CD4-positive, CD25-positive, alpha-beta regulatory T cell (primary cell): Measurements from ENCODE around the gene TOPAZ1. TPM values are rescaled to one million over a fixed set of nuclear protein-coding genes. Genes with fewer than 3 reads are reported as not detected.
A peak's percentile ranks its signal among the peaks of the same experiment; 100 is the strongest.

Experiments
- ATAC-seq, 2 donors: fragments of 150-1000 bp; cut with Tn5 transposase; one replicate each; pipeline ENCODE4 v1.10.0; 2021; ENCODE audit warnings: low read depth in 2 of 2, moderate number of reproducible peaks in 2 of 2, moderate library complexity in 1 of 2
- DNase-seq, 3 donors: peaks; one replicate each; pipeline versions ENCODE4 v3.0.0 to v3.0.0-alpha.2; 2012 to 2022; ENCODE audit warnings: mixed read lengths in 1 of 3
- H3K27ac ChIP-seq: one replicate; pipeline ENCODE4 v1.7.0; 2013; ENCODE audit warnings: mild to moderate bottlenecking, low read length; ENCODE audit not compliant: insufficient read depth, poor library complexity, severe bottlenecking
- H3K27me3 ChIP-seq: one replicate; pipeline ENCODE4 v1.7.0; 2013; ENCODE audit warnings: low read length; ENCODE audit not compliant: control insufficient read depth, insufficient read depth
- H3K36me3 ChIP-seq: one replicate; pipeline ENCODE4 v1.7.0; 2013; ENCODE audit warnings: mild to moderate bottlenecking, low read length, moderate library complexity; ENCODE audit not compliant: control insufficient read depth, insufficient read depth
- H3K4me1 ChIP-seq: 2 replicates; pipeline ENCODE4 v1.7.0; 2013; ENCODE audit warnings: mild to moderate bottlenecking, low read length; ENCODE audit not compliant: insufficient read depth, control insufficient read depth, poor library complexity, severe bottlenecking
- H3K4me3 ChIP-seq: one replicate; pipeline ENCODE4 v1.7.0; 2013; ENCODE audit warnings: low read depth, mild to moderate bottlenecking, low read length, moderate library complexity
- H3K9me3 ChIP-seq, 2 experiments: 1 replicate in 1 of 2; 2 replicates in 1 of 2; pipeline ENCODE4 v1.7.0; 2013; ENCODE audit warnings: low read length in 2 of 2, mild to moderate bottlenecking in 1 of 2, moderate library complexity in 1 of 2; ENCODE audit not compliant: control insufficient read depth in 2 of 2
- H3K27ac Mint-ChIP-seq, 3 donors: one replicate each; pipeline ENCODE4 v1.8.0; 2020 to 2022; ENCODE audit warnings: mild to moderate bottlenecking in 3 of 3, mixed read lengths in 3 of 3, moderate library complexity in 2 of 3
- H3K27me3 Mint-ChIP-seq: one replicate; pipeline ENCODE4 v1.8.0; 2022; ENCODE audit warnings: mild to moderate bottlenecking, mixed read lengths
- H3K36me3 Mint-ChIP-seq: one replicate; pipeline ENCODE4 v1.8.0; 2020; ENCODE audit warnings: mixed read lengths
- H3K4me1 Mint-ChIP-seq, 4 donors: one replicate each; pipeline ENCODE4 v1.8.0; 2020 to 2022; ENCODE audit warnings: mixed read lengths in 4 of 4, mild to moderate bottlenecking in 1 of 4
- H3K4me3 Mint-ChIP-seq, 4 donors: one replicate each; pipeline ENCODE4 v1.8.0; 2020 to 2022; ENCODE audit warnings: mild to moderate bottlenecking in 4 of 4, mixed read lengths in 4 of 4, moderate library complexity in 3 of 4
- H3K9me3 Mint-ChIP-seq, 7 donors: one replicate each; pipeline ENCODE4 v1.8.0; 2020 to 2022; ENCODE audit warnings: mixed read lengths in 7 of 7, mild to moderate bottlenecking in 3 of 7, moderate library complexity in 2 of 7
- polyA plus RNA-seq, 4 donors: library from polyadenylated mRNA; unstranded; fragments of 300-500 nt; fragmentation: Illumina TruSeq; gene quantifications; one replicate each; pipeline ENCODE4 v1.2.3, GENCODE V29; 2021
- total RNA-seq: library from RNA; stranded (reverse); gene quantifications from one replicate; pipeline ENCODE4 v1.2.3, GENCODE V29; 2022

The TOPAZ1 gene
- total RNA-seq (not detected), polyA plus RNA-seq (not detected)

DNA sequence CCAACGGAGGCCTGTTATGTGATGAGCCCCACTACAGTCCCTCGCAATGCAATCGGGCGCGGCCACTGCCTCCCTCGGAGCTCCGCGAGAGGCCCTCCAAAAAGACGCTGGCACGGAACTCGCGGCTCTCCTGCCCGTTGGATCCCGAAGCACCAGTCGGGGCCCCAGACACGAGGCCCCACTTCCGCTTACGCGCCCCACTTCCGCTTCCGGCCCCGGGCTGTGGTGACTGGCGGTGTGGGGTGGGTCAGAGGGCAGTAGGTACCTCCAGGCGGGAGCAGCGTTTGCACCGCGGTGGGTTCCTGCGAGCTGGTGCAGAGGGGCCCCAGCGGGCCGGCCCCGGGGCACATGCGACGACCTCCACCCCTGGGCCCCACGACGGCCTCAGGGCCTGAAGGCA lies at the start of gene TOPAZ1:
Gene TOPAZ1, plus strand, starts transcription at position 181 of the 400 bp plus-strand sequence. Its CDS starts 168 bp downstream, at position 349.
- Mint-ChIP-seq H3K4me1 (no peaks in the 10 kb centered on the region), H3K36me3 (no peaks in the 10 kb centered on the region), H3K27me3 (peaks cover 11% of the 10 kb centered on the region), H3K9me3 (peaks cover 0 to 2% (median 0%) of the 10 kb centered on the region in 7 donors), H3K4me3 (peak within 1 kb of the TSS in 1 of 4 donors; percentile 66), H3K27ac (no peak within 1 kb of the TSS)
- H3K27ac ChIP-seq = no peak within 1 kb of the TSS
- H3K36me3 ChIP-seq = no peaks in the 10 kb centered on the region
- no peaks in the 10 kb centered on the region for H3K9me3 ChIP-seq
- DNase-seq (no peak), ATAC-seq (no peak)
- no peak within 1 kb of the TSS for H3K4me3 ChIP-seq
- H3K4me1 ChIP-seq = no peaks in the 10 kb centered on the region
- peaks cover 8% of the 10 kb centered on the region for H3K27me3 ChIP-seq

GRCh38 chr3:44198284-44199269 lies 43.1 kb upstream of the TOPAZ1 start:
- Mint-ChIP-seq H3K9me3 (no peaks in the 10 kb centered on the region), H3K27me3 (peaks cover 19% of the 10 kb centered on the region), H3K4me1 (peaks cover 0 to 3% (median under 1%) of the 10 kb centered on the region in 4 donors), H3K36me3 (no peaks in the 10 kb centered on the region), H3K4me3 (no peak overlapping the region), H3K27ac (no peak overlapping the region)
- Histone ChIP-seq H3K9me3 (no peaks in the 10 kb centered on the region), H3K4me3 (no peak overlapping the region), H3K4me1 (peaks cover 3% of the 10 kb centered on the region), H3K27ac (no peak overlapping the region), H3K27me3 (peaks cover 6% of the 10 kb centered on the region), H3K36me3 (no peaks in the 10 kb centered on the region)
- DNase-seq (peak; percentile 39 to 76 (median 51)), ATAC-seq (peak; percentile 58 to 64)

- ATAC-seq = no peak
- H3K4me1 Mint-ChIP-seq = peaks cover 0 to 16% (median 7%) of the 10 kb centered on the region in 4 donors
- no peak overlapping the region for H3K4me3 Mint-ChIP-seq
- Histone ChIP-seq H3K4me1 (no peaks in the 10 kb centered on the region), H3K4me3 (no peak overlapping the region), H3K36me3 (no peaks in the 10 kb centered on the region), H3K9me3 (no peaks in the 10 kb centered on the region), H3K27ac (no peak overlapping the region), H3K27me3 (peaks cover 21% of the 10 kb centered on the region)
- no peaks in the 10 kb centered on the region for H3K9me3 Mint-ChIP-seq
- H3K27ac Mint-ChIP-seq = no peak overlapping the region
- no peaks in the 10 kb centered on the region for H3K36me3 Mint-ChIP-seq
- peaks cover 21% of the 10 kb centered on the region for H3K27me3 Mint-ChIP-seq
- DNase-seq = no peak
Measured at GRCh38 chr3:44206261-44206660, 35.4 kb upstream of the TOPAZ1 start.

DNA sequence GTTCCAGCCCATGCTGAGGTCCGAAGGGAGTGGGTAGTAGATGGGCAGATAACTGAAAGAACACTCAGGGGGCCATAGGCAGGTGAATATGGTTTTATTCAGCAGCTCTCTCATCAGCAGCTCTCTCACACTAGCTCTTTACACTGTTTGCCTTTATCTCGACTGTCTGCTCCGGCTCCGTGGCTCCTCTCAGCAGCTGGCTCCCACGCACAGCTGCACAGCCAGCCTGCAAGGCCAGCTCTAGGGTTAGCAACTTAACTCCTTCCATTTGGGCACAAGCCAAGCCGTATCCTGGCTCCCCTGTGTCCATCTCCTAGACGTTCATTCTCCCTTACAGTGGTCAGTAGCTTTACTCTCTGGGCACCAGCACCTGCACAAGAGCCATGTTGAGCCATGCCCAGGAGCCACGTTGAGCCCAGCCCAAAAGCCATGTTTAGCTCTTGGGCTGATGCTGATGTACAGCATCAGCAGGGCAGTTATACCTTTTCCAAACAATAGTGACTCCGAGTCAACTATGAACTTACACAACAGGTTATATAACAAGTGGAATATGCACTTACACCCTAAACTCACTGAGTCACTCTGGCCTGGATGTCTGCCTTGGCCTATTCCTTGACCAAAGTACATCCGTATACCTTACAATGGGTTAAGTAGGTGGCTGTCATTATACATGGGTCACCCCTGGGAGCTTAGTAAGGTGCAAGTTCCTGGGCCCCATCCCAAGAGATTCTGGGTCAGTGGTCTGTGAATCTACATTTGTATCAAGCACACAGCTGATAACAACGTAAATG lies 34.6 kb upstream of the TOPAZ1 start:
- H3K4me3 ChIP-seq = no peak overlapping the region
- no peak for DNase-seq
- Mint-ChIP-seq H3K9me3 (no peaks in the 10 kb centered on the region), H3K4me1 (peaks cover 0 to 16% (median 7%) of the 10 kb centered on the region in 4 donors), H3K36me3 (no peaks in the 10 kb centered on the region), H3K27ac (no peak overlapping the region), H3K4me3 (no peak overlapping the region), H3K27me3 (peaks cover 26% of the 10 kb centered on the region)
- no peaks in the 10 kb centered on the region for H3K4me1 ChIP-seq
- H3K27me3 ChIP-seq = peaks cover 24% of the 10 kb centered on the region
- H3K9me3 ChIP-seq = no peaks in the 10 kb centered on the region
- no peak for ATAC-seq
- H3K27ac ChIP-seq = no peak overlapping the region
- no peaks in the 10 kb centered on the region for H3K36me3 ChIP-seq

DNA sequence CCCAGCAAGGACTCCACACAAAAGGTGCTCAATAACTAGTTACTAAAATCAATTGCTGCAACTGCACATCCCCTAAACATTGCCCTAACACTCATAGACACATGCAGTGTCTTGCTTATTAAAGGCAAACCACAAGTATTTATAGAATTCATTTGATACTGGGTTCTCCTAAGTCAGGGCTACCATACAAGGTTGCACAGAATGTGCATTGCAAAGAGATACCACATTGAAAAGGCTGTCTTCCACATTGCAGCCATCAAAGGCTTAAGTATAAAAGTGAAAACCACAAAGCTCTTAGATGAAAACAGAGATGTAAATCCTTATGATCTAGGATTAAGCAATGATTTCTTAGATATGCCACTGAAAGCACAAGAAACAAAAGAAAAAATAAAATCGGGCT lies 33.6 kb upstream of the TOPAZ1 start:
- no peaks in the 10 kb centered on the region for H3K9me3 Mint-ChIP-seq
- no peak overlapping the region for H3K27ac Mint-ChIP-seq

GRCh38 chr3:44208568-44208967 lies 33.1 kb upstream of the TOPAZ1 start:
- DNase-seq (no peak), ATAC-seq (no peak)
- Mint-ChIP-seq H3K36me3 (no peaks in the 10 kb centered on the region), H3K9me3 (no peaks in the 10 kb centered on the region), H3K4me1 (peaks cover 0 to 16% (median 7%) of the 10 kb centered on the region in 4 donors), H3K27ac (no peak overlapping the region), H3K4me3 (no peak overlapping the region), H3K27me3 (peaks cover 26% of the 10 kb centered on the region)
- Histone ChIP-seq H3K9me3 (no peaks in the 10 kb centered on the region), H3K27me3 (peaks cover 20% of the 10 kb centered on the region), H3K36me3 (no peaks in the 10 kb centered on the region), H3K4me3 (no peak overlapping the region), H3K27ac (no peak overlapping the region), H3K4me1 (no peaks in the 10 kb centered on the region)

More for the DNA sequence above, 33.6 kb upstream of the TOPAZ1 start:
- Mint-ChIP-seq H3K27me3 (peaks cover 26% of the 10 kb centered on the region), H3K36me3 (no peaks in the 10 kb centered on the region), H3K4me3 (no peak overlapping the region), H3K4me1 (peaks cover 0 to 16% (median 7%) of the 10 kb centered on the region in 4 donors)
- H3K36me3 ChIP-seq = no peaks in the 10 kb centered on the region
- no peak for ATAC-seq
- no peak overlapping the region for H3K4me3 ChIP-seq
- H3K4me1 ChIP-seq = no peaks in the 10 kb centered on the region
- H3K27me3 ChIP-seq = peaks cover 20% of the 10 kb centered on the region
- peak in 2 of 3 donors; percentile 4 to 16 for DNase-seq
- no peak overlapping the region for H3K27ac ChIP-seq
- no peaks in the 10 kb centered on the region for H3K9me3 ChIP-seq

DNA sequence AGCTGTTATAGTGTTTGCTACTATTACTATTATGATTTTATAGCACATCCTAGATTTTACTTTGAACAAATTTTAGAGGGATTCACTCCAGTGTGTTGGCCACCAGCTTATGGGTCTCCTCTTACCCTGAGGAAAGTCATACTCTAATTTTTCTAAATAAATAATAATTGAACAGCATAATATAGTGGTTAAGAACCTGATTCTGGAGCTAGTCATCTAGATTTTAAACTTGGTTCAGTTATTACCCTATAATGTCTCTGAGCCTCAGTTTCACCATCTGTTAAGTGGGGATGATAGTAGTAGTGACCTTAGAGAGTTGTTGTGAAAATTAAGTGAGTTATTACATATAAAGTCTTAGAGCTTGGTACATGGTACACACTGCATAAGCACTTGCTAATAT lies 30.7 kb upstream of the TOPAZ1 start:
- ATAC-seq = no peak
- Histone ChIP-seq H3K27ac (no peak overlapping the region), H3K9me3 (no peaks in the 10 kb centered on the region), H3K36me3 (no peaks in the 10 kb centered on the region), H3K27me3 (peaks cover 9% of the 10 kb centered on the region), H3K4me3 (no peak overlapping the region), H3K4me1 (no peaks in the 10 kb centered on the region)
- Mint-ChIP-seq H3K36me3 (no peaks in the 10 kb centered on the region), H3K27ac (no peak overlapping the region), H3K27me3 (peaks cover 28% of the 10 kb centered on the region), H3K4me1 (peaks cover 0 to 16% (median 7%) of the 10 kb centered on the region in 4 donors), H3K9me3 (peaks cover 0 to 4% (median 0%) of the 10 kb centered on the region in 7 donors), H3K4me3 (no peak overlapping the region)
- DNase-seq = no peak
